Activated CD8-positive, alpha-beta memory T cell treated with anti-CD3 and anti-CD28 coated beads for 1 hour (primary cell): Measurements from ENCODE around the gene LRWD1.
A peak's percentile ranks its signal among the peaks of the same experiment; 100 is the strongest.
"Not testable (repeated sequence)": the region's sequence is repeated elsewhere in the genome, so short reads cannot be mapped to it uniquely, and the experiment has no call there.

ENCODE experiments used
- DNase-seq, 2 donors: peaks; one replicate each; pipeline ENCODE4 v3.0.0-alpha.2; 2020; ENCODE audit warnings: low read depth in 1 of 2; ENCODE audit errors: extremely low read depth in 1 of 2

LRWD1 gene

DNA sequence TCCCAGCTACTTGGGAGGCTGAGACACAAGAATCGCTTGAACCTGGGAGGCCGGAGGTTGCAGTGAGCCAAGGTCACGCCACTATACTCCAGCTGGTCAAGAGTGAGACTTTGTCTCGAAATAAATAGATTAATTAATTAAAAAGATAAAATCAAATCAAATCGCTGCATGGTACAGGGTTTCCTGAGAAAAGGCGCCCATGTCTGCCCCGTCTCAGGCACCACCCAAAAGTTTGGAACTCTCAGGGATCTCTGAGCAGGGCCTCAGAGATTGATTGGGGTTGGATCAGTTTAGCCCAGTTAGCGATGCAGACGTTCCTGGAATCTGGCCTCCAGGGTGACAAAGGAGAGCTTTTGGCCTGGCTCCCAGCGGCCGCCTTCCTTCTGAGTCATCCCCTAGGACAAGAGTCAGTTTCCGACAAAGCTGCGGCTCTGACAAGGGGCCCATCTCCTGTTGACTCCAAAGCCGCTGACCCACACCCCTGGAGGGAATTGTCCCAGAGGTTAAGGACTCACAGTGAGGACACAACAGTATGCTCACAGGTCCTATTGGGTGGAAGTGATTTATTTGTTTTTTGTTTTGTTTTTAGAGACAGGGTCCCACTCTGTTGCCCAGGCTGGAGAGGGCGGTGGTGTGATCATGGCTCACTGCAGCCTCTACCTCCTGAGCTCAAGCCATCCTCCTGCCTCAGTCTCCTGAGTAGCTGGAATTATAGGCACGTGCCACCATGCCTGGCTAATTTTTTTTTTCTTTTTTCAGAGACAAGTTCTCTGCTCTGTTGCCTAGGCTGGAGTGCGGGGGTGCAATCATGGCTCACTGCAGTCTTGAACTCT lies 24.6 kb upstream of the LRWD1 start:
- DNase-seq = no peak

DNA sequence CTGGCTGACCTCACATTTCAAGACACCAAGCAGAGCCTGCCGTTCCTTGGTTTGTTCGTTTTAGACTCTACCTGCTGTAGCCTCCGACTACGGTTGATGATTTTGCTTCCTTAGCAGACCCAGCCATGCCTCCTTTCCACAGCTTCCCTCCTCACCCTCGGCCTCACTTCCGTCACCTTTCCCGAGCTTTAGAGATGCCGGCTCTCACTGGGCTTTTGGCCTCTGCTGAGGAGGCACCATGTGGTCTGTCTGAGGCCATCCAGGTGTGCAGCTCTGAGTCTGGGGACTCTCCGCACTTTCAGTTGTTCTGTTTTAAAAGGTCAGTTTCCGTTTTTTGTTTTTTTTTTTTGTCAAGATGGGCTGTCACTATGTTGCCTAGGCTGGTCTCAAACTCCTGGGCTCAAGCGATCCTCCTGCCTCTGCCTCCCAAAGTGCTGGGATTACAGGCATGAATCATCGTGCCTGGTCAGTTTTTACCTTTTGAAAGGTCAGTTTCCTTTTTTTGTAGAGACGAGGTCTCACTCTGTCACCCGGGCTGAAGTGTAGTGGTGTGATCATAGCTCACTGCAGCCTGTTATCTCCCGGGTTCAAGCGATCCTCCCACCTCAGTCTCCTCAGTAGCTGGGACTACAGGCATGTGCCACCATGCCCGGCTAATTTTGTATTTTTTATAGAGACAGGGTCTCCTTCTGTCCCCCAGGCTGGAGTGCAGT lies 19.7 kb upstream of the LRWD1 start:
- DNase-seq = no peak

DNA sequence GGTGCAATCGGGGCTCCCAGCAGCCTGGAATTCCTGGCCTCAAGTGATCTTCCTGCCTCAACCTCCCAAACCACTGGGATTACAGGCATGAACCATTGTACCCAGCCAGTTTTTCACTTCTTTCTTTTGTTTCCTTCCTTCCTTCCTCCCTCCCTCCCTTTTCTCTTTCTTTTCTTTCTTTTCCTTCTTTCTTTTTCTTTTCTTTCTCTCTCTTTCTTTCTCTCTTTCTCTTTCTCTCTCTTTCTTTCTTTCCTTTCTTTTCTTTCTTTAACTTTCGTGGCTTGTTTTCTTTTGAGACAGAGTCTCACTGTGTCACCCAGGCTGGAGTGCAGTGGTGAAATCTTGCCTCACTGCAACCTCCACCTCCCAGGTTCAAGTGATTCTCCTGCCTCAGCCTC lies 19.1 kb upstream of the LRWD1 start:
- no peak for DNase-seq

DNA sequence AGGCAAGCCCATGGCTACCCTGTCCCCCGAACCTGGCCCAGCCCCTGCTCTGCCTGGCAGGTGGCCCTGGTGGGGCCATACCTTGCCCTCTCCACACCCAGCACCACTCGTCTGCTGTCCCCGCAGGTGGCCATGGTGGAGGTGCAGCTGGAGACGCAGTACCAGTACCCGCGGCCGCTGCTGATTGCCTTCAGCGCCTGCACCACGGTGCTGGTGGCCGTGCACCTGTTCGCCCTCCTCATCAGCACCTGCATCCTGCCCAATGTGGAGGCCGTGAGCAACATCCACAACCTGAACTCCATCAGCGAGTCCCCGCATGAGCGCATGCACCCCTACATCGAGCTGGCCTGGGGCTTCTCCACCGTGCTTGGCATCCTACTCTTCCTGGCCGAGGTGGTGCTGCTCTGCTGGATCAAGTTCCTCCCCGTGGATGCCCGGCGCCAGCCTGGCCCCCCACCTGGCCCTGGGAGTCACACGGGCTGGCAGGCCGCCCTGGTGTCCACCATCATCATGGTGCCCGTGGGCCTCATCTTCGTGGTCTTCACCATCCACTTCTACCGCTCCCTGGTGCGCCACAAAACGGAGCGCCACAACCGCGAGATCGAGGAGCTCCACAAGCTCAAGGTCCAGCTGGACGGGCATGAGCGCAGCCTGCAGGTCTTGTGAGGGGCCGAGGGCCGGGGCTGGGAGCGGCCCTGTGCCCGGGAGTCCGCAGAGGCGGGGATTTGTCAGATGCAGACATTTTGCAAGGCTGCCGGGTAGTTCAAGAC lies 18.2 kb upstream of the LRWD1 start:
- DNase-seq = no peak

DNA sequence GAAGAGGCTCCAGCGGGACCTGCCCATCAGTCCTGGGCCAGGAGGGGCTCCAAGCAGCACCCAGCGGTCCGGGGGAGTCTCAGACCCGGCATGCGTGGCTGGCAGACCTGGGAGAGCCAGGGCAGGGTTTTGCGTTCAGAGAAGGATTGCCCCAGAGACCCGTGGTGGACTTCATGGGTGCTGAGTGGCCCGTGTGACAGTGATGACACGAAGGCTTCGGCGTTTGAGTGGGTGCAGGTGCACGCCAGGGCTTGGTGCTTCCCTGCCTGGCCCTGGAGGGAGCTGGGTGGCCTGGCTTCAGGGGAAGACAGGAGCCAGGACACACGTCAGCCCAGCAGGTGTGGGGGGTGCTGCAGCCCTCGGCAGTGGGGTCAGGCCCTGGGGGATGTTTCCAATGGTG lies 17.5 kb upstream of the LRWD1 start:
- no peak for DNase-seq

DNA sequence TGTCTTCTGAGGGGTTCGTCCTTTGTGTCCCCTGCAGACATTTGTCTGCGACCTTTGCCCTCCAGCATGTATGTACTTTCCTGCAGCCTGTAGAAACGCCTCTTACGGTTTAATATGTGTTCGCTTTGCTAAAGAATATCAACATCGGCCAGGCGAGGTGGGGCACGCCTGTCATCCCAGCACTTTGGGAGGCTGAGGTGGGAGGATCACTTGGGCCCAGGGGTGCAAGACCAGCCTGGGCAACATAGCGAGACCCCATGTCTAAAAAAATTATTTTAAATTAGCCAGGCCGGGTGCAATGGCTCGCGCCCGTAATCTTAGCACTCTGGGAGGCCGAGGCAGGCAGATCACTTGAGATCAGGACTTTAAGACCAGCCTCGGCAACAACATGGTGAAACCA lies 15.6 kb upstream of the LRWD1 start:
- DNase-seq = no peak

DNA sequence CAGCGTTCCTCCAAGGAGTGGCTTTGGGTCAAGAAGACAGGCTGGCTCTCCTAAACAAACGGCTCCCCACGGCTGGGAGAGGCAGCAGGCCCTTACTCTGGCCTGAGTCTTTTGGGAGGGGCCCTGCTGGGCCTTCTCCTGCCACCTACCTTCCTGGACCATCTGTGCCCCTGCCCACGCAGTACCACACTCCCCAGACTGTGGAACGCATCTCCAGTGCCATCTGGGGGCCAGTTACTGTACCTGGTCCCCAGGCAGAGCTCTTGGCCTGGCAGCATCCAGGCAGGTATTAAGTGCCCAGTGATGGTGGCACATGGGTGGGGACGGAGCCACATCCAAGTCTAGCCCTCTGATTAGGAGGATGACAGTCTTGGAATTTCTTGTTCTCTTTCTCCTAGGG lies 14.5 kb upstream of the LRWD1 start:
- DNase-seq = peak in 1 of 2 donors; percentile 24

DNA sequence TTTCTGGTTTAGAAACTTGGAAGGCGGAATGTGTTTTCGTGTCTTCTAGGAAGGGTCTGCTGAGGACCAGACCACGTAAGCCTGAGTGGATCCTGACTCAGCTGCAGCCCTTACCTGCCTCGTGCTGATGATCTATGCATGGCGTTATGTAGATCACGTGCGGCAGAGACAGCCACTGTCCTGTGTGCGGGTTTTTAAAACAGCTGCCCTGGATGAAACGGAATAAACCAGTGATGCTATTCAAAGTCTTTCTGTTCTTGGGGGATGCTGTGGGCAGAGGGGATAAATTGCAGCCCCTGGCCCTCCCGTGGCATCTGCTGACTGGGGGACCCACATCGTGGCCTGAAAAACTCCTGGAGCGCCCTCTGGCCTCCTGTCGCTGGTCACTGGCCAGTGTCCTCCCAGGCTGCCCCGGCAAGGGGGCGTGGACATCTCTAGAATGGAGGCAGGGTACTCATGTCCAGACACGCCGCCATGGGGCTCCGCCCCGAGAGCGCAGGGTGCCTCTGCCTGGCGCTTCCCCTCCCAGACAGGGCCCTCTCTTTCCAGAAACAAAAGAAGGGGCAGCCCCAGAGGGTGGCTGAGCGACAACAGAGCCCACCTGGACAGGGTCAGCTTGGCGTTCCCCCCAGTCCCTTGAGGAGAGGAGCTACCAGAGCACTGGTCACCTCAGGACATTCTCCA lies 13.3 kb upstream of the LRWD1 start:
- no peak for DNase-seq

DNA sequence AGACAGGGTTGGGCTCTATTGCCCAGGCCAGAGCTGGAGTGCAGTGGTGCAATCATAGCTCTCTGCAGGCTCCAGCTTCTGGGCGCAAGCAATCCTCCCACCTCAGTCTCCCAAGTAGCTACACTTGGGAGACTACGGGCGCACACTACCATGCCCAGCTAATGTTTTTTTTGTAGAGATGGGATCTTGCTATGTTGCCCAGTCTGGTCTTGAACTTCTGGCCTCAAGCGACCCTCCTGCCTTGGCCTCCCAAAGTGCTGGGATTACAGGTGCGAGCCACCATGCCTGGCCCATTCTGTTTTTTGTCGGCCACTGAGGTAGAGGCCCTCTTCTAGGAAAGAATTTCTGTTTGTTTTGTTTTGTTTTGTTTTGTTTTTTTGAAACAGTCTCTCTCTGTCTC lies 12.3 kb upstream of the LRWD1 start:
- DNase-seq = no peak

DNA sequence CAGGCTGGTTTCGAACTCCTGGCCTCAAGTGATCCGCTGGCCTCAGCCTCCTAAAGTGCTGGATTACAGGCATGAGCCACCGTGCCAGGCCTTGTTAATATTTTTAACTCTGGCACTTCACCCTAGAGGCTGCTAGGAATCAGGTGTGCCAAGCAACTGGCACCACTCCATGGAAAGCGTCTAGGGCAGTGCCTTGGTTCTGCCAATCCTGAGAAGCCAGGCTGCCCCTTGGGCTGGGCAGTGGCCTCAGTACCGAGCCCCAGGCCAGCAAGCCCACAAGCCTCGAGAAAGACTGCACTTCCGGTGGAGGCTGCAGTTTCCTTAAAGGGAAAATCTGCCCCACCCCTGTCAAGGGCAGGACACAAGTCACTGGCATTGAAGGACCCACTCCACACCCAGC lies 11.5 kb upstream of the LRWD1 start:
- no peak for DNase-seq

DNA sequence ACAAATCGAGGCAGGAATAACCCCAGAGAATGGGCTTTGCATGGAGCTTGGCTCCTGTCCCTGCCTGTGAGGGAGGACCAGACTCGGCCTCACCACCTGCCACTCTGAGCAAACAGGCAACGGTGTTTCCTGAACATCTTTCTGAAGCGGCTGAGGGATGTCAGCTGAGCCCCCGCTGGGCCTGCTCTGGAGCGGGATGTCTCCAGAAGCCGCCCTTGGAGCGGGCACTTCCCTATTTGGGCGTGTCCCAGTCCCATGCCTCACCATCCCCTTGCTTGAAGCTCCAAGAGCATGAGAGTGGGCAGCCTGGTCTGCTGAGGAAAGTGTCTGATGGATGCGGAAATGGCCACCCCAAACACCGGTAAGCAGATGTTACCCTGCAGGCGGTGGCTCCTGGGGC lies 10.3 kb upstream of the LRWD1 start:
- no peak for DNase-seq

DNA sequence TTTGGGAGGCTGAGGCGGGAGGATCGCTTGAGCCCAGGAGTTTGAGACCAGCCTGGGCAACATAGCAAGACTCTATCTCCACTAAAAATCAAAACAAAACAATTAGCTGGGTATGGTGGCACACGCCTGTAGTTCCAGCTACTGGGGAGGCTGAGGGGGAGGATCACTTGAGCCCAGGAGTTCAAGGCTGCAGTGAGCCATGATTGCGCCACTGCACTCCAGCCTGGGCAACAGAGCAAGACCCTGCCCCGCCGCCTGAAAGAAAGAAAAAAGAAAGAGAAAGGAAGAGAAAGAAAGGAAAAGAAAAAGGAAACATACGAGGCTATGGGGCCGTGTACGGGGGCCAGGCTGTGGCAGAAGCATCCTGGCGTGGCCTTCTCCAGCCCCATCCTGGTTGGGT lies 9.9 kb upstream of the LRWD1 start:
- DNase-seq = not testable (repeated sequence)

DNA sequence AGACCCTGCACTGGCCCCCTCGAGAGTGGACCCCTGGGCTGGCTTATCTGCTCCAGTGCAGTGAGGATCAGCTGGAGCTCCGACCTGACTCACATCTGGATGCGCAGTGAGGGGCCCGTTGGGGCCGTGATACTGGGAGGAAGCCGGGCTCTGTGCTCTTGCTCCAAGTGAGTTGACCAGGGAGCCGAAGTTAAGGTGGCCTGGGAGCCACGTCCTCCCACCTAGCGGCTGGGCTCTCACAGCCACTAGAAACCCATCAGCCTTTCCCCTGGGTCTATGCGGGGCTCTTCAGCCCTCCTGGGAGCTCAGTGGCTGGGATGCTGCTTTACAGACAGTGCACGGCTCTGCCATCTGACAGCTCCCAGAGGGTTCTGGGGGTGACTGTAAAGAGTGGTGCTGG lies 9.2 kb upstream of the LRWD1 start:
- DNase-seq = no peak

DNA sequence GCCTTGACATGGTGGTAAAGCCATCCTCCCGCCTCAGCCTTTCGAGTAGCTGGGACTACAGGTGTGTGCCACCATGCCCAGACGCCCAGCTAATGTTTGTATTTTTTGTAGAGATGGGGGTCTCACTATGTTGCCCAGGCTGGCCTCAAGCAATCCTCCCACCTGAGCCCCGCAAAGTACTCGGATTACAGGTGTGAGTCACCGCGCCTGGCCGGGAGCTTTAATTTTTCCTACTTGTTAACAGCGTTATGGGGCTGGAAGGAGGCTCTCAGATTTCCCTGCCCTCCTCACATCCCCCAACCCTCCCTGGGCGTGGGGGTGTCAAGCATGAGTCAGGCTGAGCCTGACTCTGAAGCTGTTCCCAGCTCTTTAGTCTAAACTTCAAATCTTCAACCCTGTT lies 8.5 kb upstream of the LRWD1 start:
- no peak for DNase-seq

DNA sequence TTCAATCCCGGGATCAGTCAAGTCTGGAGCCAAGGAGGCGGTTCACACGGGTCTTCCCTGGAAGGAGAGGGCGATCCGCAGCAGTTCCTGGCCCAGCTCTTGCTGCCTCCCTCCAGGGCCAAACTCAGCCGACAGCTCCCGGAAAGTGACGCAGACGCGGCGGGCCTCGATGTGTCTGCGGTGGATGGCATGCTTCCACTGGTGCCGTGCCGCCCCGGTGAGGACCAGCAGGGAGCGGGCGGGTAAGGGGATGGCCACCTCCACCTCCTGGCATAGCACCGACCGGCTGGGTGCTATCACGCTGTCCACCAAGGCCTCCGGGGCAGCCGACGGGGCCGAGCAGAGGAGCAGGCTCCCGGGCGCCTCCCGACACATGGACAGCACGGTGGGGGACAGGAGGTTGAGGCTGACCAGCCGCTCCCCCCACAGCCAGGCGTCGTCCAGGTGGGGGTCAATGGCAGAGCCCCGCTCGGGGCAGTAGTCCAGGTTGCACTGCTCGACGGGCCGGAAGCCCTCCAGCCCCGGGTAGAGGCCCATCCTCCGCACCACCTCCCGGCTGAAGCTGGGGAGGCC lies 7.3 kb upstream of the LRWD1 start:
- DNase-seq = no peak

DNA sequence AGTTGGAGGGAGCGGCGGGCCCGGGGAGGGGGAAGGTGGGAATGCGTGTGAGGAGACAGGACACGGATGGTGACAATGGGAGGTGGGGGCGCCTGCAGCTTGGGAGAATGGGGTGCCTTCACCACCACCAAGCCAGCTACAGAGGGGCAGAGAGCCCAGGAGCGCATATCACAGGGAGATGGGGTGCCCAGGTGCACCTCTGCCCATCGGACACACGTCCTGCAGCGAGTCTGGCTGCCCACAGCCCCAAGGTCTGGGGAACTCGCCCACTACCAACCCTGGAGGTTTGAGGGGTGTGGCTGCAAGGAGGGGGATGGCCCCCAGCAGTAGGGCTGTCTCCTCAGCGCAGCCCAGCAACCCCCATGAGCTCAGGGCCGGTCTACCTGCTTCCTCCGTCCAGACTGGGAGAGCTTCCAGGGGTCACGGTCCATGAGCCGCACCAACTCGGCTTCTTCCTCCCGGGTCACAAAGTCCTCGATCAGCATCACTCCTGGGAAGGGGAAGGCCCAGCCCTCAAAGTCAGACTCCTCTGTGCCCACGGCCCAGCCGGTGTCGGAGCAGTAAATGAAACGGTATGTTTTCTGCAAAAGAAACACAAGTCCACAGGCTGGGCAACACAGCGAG lies 5.5 kb upstream of the LRWD1 start:
- no peak for DNase-seq

DNA sequence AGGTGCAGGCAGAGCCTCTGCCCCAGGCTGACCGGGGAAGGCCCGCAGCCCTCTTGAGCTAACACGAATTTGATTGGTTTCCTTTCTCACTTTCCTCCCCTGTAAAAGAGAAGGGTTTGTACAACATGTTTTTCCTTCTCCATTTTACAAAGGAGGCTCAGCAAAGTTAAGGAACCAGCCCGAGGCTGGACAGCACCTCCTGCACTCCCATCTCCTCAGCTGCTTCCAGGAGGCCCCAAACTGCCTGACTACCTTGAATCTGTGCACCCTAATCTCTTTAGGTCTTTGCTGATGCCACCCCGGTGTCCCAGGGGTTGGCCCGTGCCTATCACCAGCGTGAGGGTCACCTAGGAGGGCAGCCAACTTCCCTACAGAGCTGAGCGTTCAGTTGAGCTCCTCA lies 4.3 kb upstream of the LRWD1 start:
- DNase-seq = no peak

DNA sequence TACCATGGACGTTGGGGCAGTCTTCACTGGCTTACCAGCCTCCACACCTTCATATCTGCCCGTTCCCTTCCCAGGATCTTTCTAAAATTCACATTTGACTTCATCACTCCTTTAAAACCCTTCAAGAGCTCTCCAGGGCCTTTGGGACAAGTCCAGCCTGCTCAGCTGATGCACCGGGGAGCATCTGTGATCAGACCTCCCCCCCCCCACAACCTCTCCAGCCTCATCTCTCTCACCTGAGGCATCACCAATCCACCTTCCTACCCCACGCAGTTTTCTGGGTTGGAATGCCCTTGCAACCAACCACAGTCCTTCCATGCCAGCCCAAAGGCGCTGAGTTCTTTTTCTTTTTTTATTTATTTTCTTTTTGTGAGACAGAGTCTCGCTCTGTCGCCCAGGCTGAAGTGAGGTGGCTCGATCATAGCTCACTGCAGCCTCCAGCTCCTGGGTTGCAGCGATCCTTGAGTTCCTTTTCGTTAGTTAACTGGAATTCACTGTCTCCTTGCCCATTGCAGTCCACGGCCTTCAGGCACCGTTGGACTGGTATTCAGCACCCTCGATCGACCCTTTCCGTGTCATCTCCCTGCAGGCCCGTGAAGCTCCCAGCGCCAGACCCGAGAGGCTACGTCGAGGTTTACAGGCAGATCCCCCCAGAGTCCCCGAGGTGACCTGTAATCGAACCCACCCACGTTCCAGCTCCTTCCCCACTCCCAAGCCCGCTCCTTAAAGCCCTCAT lies 775 bp upstream of the LRWD1 start:
- no peak for DNase-seq

DNA sequence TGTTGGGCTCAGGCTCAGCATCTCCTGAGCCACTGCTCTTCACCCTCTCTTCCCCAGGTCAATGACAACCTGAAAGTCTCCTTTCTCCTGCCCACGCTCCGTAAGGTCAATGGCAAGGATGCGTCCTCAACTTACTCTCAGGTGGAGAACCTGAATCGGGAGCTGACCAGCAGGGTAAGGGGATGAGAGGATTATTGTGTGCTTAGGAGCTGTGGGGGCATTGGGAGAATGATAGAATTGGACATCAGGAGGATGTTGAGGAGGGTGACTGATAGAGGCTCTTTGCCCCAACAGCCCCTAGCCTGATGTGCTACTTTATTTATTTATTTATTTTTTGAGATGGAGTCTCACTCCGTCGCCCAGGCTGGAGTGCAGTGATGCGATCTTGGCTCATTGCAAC lies 1.3 kb downstream of the LRWD1 start:
- DNase-seq = no peak
